Muscle of leg (tissue), 11 donors: ENCODE data around the gene TMEM86B. TPM values are rescaled to one million over a fixed set of nuclear protein-coding genes. Genes with fewer than 3 reads are reported as not detected.

Source experiments
- DNase-seq: peaks from one replicate; pipeline ENCODE4 v3.0.0; 2013
- H3K27ac ChIP-seq: one replicate; pipeline ENCODE4 v1.5.1; 2013; ENCODE audit warnings: mild to moderate bottlenecking, low read length, control low read depth
- H3K27me3 ChIP-seq: one replicate; pipeline ENCODE4 v1.6.1; 2013; ENCODE audit warnings: low read length; ENCODE audit not compliant: control insufficient read depth, insufficient read depth
- H3K36me3 ChIP-seq: one replicate; pipeline ENCODE4 v1.6.1; 2013; ENCODE audit warnings: low read length; ENCODE audit not compliant: control insufficient read depth, insufficient read depth
- H3K4me1 ChIP-seq: one replicate; pipeline ENCODE4 v1.6.1; 2013; ENCODE audit warnings: low read length; ENCODE audit not compliant: control insufficient read depth, insufficient read depth
- H3K4me3 ChIP-seq: one replicate; pipeline ENCODE4 v1.5.1; 2013; ENCODE audit warnings: low read length, control low read depth
- H3K9me3 ChIP-seq: replicated peaks from 2 replicates; pipeline ENCODE4 v1.6.1; 2013; ENCODE audit warnings: low read depth, low read length; ENCODE audit not compliant: control insufficient read depth
- WGBS: methylation state at CpG from one replicate; pipeline ENCODE4 v1.1.5; 2013; ENCODE audit warnings: missing lambda C conversion rate; ENCODE audit not compliant: insufficient coverage; 5-methylcytosine and 5-hydroxymethylcytosine counted together
- polyA plus RNA-seq, 8 donors: library from polyadenylated mRNA; unstranded; fragments of 120-200 nt; gene quantifications; one replicate each; pipeline versions ENCODE4 v1.2.1 to v1.2.3, GENCODE V29; 2013; ENCODE audit warnings: inconsistent platforms in 1 of 8, low replicate concordance in 1 of 8; ENCODE audit not compliant: insufficient read length in 8 of 8, insufficient read depth in 1 of 8
- total RNA-seq: library from RNA; stranded (reverse); fragments of 120-200 nt; gene quantifications from one replicate; pipeline ENCODE4 v1.2.4, GENCODE V29; 2013

Gene TMEM86B
- total and polyA plus RNA-seq, 9 donors = 1.1 to 4.8 (median 2.7) TPM

DNA sequence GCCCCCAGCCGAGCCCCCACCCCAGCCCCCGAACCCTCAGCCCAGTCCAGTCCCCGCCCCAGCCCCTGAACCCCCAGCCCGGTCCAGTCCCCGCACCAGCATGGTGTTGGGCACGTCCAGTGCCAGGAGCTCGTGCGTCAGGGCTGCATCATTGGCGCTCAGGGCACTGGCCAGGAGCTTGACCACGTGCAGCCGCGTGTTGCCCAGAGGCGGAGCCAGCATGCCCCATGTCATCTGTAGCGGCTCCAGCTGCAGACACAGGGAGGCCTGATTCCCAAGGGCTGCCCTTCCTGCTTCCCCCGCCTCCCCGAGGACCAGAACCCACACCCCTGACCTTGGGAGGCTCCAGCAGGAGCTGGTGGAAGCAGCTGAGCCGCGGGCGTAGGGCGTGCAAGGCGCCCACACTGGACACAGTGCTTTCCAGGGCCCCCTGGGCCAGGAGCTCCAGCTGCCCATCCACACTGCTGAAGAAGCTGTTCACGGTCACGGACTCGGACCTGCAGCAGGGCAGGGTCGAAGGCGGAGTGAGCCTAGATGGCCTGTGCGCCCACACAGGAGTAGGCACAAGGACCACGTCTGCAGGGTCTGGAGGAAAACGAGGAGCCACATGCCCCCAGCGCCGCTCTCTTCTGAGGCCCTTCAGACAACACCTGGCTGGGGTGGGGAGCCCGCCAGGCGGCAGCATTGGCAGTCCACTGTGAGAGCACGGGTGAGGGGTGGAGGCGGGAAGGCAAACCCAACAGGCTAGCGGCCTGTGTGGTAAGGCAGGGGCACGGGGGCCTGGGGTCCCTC is 12.8 kb upstream of the TMEM86B start:
- WGBS = 90% methylated on average over 35 of the region's 37 CpGs

DNA sequence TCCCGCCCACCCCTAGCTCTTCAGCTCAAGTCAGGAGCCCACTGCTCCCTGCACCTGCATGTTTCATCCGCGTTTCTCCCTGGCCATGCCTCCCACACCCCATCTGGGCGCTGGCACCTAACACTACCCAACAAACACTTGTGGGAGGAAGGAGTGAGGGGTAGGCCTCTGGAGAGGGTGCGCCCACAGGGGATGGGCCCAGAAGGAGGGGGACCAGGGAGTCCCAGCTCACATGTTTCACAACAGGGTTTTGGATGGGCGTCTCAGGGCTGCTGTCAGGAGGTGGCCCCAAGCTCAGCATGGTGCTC is 12.1 kb upstream of the TMEM86B start:
- no peak overlapping the region for H3K27ac ChIP-seq
- no peaks in the 10 kb centered on the region for H3K9me3 ChIP-seq
- H3K36me3 ChIP-seq = peaks cover 92% of the 10 kb centered on the region
- no peak for DNase-seq
- 95% methylated on average over 3 of the region's 6 CpGs for WGBS
- H3K4me3 ChIP-seq = no peak overlapping the region
- no peaks in the 10 kb centered on the region for H3K4me1 ChIP-seq
- H3K27me3 ChIP-seq = no peaks in the 10 kb centered on the region

More for the DNA sequence above, 12.8 kb upstream of the TMEM86B start:
- no peaks in the 10 kb centered on the region for H3K4me1 ChIP-seq
- DNase-seq = no peak
- no peak overlapping the region for H3K4me3 ChIP-seq
- no peak overlapping the region for H3K27ac ChIP-seq
- peaks cover 90% of the 10 kb centered on the region for H3K36me3 ChIP-seq
- H3K27me3 ChIP-seq = no peaks in the 10 kb centered on the region
- no peaks in the 10 kb centered on the region for H3K9me3 ChIP-seq

GRCh38 chr19:55239004-55239403 is 10.4 kb upstream of the TMEM86B start:
- H3K4me1 ChIP-seq = no peaks in the 10 kb centered on the region
- DNase-seq = no peak
- H3K9me3 ChIP-seq = no peaks in the 10 kb centered on the region
- H3K27ac ChIP-seq = no peak overlapping the region
- peaks cover 89% of the 10 kb centered on the region for H3K36me3 ChIP-seq
- H3K4me3 ChIP-seq = no peak overlapping the region
- no peaks in the 10 kb centered on the region for H3K27me3 ChIP-seq
- 92% methylated on average over 11 of the region's 12 CpGs for WGBS

- DNase-seq = no peak
- Histone ChIP-seq H3K27ac (no peak overlapping the region), H3K9me3 (no peaks in the 10 kb centered on the region), H3K36me3 (peaks cover 82% of the 10 kb centered on the region), H3K27me3 (no peaks in the 10 kb centered on the region), H3K4me1 (no peaks in the 10 kb centered on the region), H3K4me3 (no peak overlapping the region)
- 83% methylated on average over 8 of the region's 8 CpGs for WGBS
These were observed 9.5 kb upstream of the TMEM86B start for GRCh38 chr19:55238030-55238429.

- no CpG with 5 or more reads among the region's 5 CpGs for WGBS
- no peak for DNase-seq
- H3K27ac ChIP-seq = no peak overlapping the region
- H3K36me3 ChIP-seq = peaks cover 84% of the 10 kb centered on the region
- no peaks in the 10 kb centered on the region for H3K9me3 ChIP-seq
- H3K27me3 ChIP-seq = no peaks in the 10 kb centered on the region
- H3K4me1 ChIP-seq = no peaks in the 10 kb centered on the region
- H3K4me3 ChIP-seq = no peak overlapping the region
These were observed 4.4 kb upstream of the TMEM86B start for GRCh38 chr19:55232986-55233385.

GRCh38 chr19:55232286-55232602 is 3.7 kb upstream of the TMEM86B start:
- Histone ChIP-seq H3K27ac (no peak overlapping the region), H3K9me3 (no peaks in the 10 kb centered on the region), H3K36me3 (peaks cover 84% of the 10 kb centered on the region), H3K4me1 (no peaks in the 10 kb centered on the region), H3K4me3 (no peak overlapping the region), H3K27me3 (no peaks in the 10 kb centered on the region)
- no peak for DNase-seq
- 75% methylated on average over 10 of the region's 12 CpGs for WGBS

GRCh38 chr19:55231391-55232285 is 3.1 kb upstream of the TMEM86B start:
- Histone ChIP-seq H3K27me3 (no peaks in the 10 kb centered on the region), H3K4me1 (no peaks in the 10 kb centered on the region), H3K36me3 (peaks cover 84% of the 10 kb centered on the region), H3K27ac (no peak overlapping the region), H3K9me3 (no peaks in the 10 kb centered on the region), H3K4me3 (no peak overlapping the region)
- DNase-seq = no peak
- 90% methylated on average over 25 of the region's 30 CpGs for WGBS

DNA sequence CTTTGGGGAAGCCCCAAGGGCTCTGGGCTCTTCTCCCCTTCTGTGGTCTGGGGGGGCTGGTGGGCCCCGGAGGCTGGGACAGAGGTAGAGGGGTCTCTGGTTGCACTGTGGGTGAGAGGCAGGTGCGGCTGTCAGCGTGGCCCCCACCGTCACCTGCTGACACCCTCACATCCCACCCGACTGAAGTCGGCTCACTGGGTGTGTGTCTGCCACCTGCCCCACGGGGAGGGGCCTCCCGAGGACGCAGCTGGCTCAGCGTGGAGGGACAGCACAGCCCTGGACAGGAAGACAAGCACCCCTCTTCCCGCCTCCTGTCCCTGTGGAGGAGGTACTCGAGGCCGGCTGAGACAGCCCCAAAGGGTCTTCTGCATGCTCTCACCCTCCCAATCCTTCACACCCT is 2.2 kb upstream of the TMEM86B start:
- DNase-seq = no peak
- no peaks in the 10 kb centered on the region for H3K4me1 ChIP-seq
- H3K36me3 ChIP-seq = peaks cover 83% of the 10 kb centered on the region
- WGBS = 73% methylated on average over 3 of the region's 13 CpGs
- H3K4me3 ChIP-seq = no peak overlapping the region
- H3K27ac ChIP-seq = no peak overlapping the region
- no peaks in the 10 kb centered on the region for H3K9me3 ChIP-seq
- no peaks in the 10 kb centered on the region for H3K27me3 ChIP-seq

GRCh38 chr19:55230329-55230728 is 1.8 kb upstream of the TMEM86B start:
- no peak overlapping the region for H3K27ac ChIP-seq
- no peaks in the 10 kb centered on the region for H3K4me1 ChIP-seq
- no peak for DNase-seq
- H3K4me3 ChIP-seq = no peak overlapping the region
- H3K9me3 ChIP-seq = no peaks in the 10 kb centered on the region
- 85% methylated on average over 8 of the region's 13 CpGs for WGBS
- peaks cover 82% of the 10 kb centered on the region for H3K36me3 ChIP-seq
- H3K27me3 ChIP-seq = no peaks in the 10 kb centered on the region

- no peaks in the 10 kb centered on the region for H3K27me3 ChIP-seq
- H3K4me1 ChIP-seq = no peaks in the 10 kb centered on the region
- H3K9me3 ChIP-seq = no peaks in the 10 kb centered on the region
- H3K27ac ChIP-seq = no peak overlapping the region
- 85% methylated on average over 11 of the region's 17 CpGs for WGBS
- H3K36me3 ChIP-seq = peaks cover 76% of the 10 kb centered on the region
- no peak overlapping the region for H3K4me3 ChIP-seq
- no peak for DNase-seq
These were observed 1.2 kb upstream of the TMEM86B start for GRCh38 chr19:55229789-55230182.
